Heart left ventricle (tissue), 16 donors: ENCODE measurements around the gene P2RX6. TPM values are rescaled to one million over a fixed set of nuclear protein-coding genes. Genes with fewer than 3 reads are reported as not detected.
A peak's percentile ranks its signal among the peaks of the same experiment; 100 is the strongest.
"Not testable (repeated sequence)": the region's sequence is repeated elsewhere in the genome, so short reads cannot be mapped to it uniquely, and the experiment has no call there.

Experiments
- ATAC-seq, 4 donors: fragments of 200-7000 bp; cut with Tn5 transposase; one replicate each; pipeline ENCODE4 v1.9.1; 2020 to 2022; ENCODE audit warnings: moderate library complexity in 4 of 4, mild to moderate bottlenecking in 3 of 4, moderate number of reproducible peaks in 1 of 4
- DNase-seq, 5 donors: peaks; one replicate each; pipeline ENCODE4 v3.0.0-alpha.2; 2020
- H3K27ac ChIP-seq, 12 donors: fragments of 200-600 bp; sonication (generic) in 4 of 12; one replicate each; pipeline versions ENCODE4 v1.5.0 to v1.8.0; 2016 to 2022; ENCODE audit warnings: mild to moderate bottlenecking in 2 of 12
- H3K27me3 ChIP-seq, 9 donors: fragments of 200-600 bp; sonication (generic) in 2 of 9; one replicate each; pipeline versions ENCODE4 v1.5.1 to v1.8.0; 2016 to 2022; ENCODE audit warnings: mild to moderate bottlenecking in 3 of 9
- H3K36me3 ChIP-seq, 9 donors: fragments of 200-600 bp; sonication (generic) in 2 of 9; one replicate each; pipeline versions ENCODE4 v1.5.0 to v1.8.0; 2018 to 2022; ENCODE audit warnings: mild to moderate bottlenecking in 2 of 9
- H3K4me1 ChIP-seq, 12 donors: fragments of 200-600 bp; sonication (generic) in 4 of 12; one replicate each; pipeline versions ENCODE4 v1.5.0 to v1.8.0; 2016 to 2022; ENCODE audit warnings: mild to moderate bottlenecking in 3 of 12
- H3K4me3 ChIP-seq, 12 donors: fragments of 200-600 bp; sonication (generic) in 4 of 12; one replicate each; pipeline versions ENCODE4 v1.5.0 to v1.8.0; 2017 to 2022; ENCODE audit warnings: mild to moderate bottlenecking in 9 of 12, moderate library complexity in 4 of 12
- H3K9me3 ChIP-seq, 12 donors: fragments of 200-600 bp; sonication (generic) in 4 of 12; one replicate each; pipeline versions ENCODE4 v1.5.0 to v1.8.0; 2016 to 2022; ENCODE audit warnings: mild to moderate bottlenecking in 1 of 12
- POLR2A ChIP-seq, 2 donors: fragments of 450-650 bp; IDR thresholded peaks; one replicate each; pipeline ENCODE4 v1.6.1; 2017; ENCODE audit warnings: antibody characterized with exemption in 2 of 2, mild to moderate bottlenecking in 2 of 2, moderate library complexity in 2 of 2
- WGBS, 4 donors: extraction: QIAGEN DNeasy Blood & Tissue Kit in 2 of 4; methylation state at CpG; one replicate each; pipeline versions ENCODE4 v1.1.5 to v1.1.7; 2013 to 2018; 5-methylcytosine and 5-hydroxymethylcytosine counted together
- intact Hi-C, 10 donors: fragments of 100-400 bp; cut with DNase I; formaldehyde crosslinking; loops; one replicate each; pipeline versions ENCODE4 v1.11.1 to v1.14.2; 2022
- polyA plus RNA-seq, 2 donors: library from polyadenylated mRNA; stranded (reverse); fragments of 200-250 nt; gene quantifications; one replicate each; pipeline ENCODE4 v1.2.3, GENCODE V29; 2013
- total RNA-seq, 9 donors: library from RNA; depleted of rRNA in 2 of 9; stranded (reverse); fragments of >200 nt in 2 of 9; fragmentation: NEBNext Ultra II Directional in 3 of 9; extraction: Animal tissue kit (Norgen Biotek cat#: 25700) in 3 of 9; gene quantifications; one replicate each; pipeline versions ENCODE4 v1.1.0 to v1.2.4, GENCODE V29; 2016 to 2023
- TF ChIP-seq, protein P1 (sequence below), 12 donors: fragments of 200-600 bp; sonication (generic) in 4 of 12; IDR thresholded peaks; one replicate each; pipeline versions ENCODE4 v1.5.0 to v1.8.0; 2018 to 2022; ENCODE audit warnings: antibody characterized with exemption in 12 of 12, mild to moderate bottlenecking in 5 of 12
- donor health status: ischemic (EF 13 %, LVEDD 7.1; RV severe dilation, severe dysfunction).
- donor health status: healthy with polysubstance abuse.
- donor health status: DM: no; HTN: yes; CAD: no.
- donor health status: DM: no; HTN: no; CAD: no.
- donor health status: ischemic (EF 25% LVEDD 6.9; RV normal size, moderate dysfunction).
- donor health status: ischemic (EF 25% LVEDD 5.7; RV mildly dilated, moderate dysfunction).
- donor health status: healthy.
- donor health status: DM: yes; HTN: yes; CAD: no.
- donor health status: ischemic (EF 35%, LVEDD 5.7; RV mildly dilated, moderate dysfunction).
- donor health status: nonischemic (EF 11% LVEDD 7.7; RV severe dilation, severe dysfunction).
- donor health status: DM: yes; HTN: yes; CAD: no.
- donor health status: PGD.
- donor health status: ischemic (EF 29% LVEDD 5.4; RV normal size, mild dysfunction).
- donor health status: nonischemic (EF 23%, LVEDD 6.1; RV moderate dilation, normal function).

P2RX6 gene
- total and polyA plus RNA-seq, 11 donors: 0.06 to 4.8 (median 1.5) TPM

GRCh38 chr22:21054046-21054713, 39.2 kb downstream of the P2RX6 start:
- TF ChIP-seq POLR2A (IDR thresholded peaks at IDR 0.05): no peak
- TF ChIP-seq, protein P1, sequence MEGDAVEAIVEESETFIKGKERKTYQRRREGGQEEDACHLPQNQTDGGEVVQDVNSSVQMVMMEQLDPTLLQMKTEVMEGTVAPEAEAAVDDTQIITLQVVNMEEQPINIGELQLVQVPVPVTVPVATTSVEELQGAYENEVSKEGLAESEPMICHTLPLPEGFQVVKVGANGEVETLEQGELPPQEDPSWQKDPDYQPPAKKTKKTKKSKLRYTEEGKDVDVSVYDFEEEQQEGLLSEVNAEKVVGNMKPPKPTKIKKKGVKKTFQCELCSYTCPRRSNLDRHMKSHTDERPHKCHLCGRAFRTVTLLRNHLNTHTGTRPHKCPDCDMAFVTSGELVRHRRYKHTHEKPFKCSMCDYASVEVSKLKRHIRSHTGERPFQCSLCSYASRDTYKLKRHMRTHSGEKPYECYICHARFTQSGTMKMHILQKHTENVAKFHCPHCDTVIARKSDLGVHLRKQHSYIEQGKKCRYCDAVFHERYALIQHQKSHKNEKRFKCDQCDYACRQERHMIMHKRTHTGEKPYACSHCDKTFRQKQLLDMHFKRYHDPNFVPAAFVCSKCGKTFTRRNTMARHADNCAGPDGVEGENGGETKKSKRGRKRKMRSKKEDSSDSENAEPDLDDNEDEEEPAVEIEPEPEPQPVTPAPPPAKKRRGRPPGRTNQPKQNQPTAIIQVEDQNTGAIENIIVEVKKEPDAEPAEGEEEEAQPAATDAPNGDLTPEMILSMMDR (IDR thresholded peaks at IDR 0.05): no peak
- Histone ChIP-seq H3K4me1 (peaks cover 0 to 6% (median 0%) of the 10 kb centered on the region in 12 donors), H3K27me3 (peaks cover 0 to 5% (median 0%) of the 10 kb centered on the region in 9 donors), H3K9me3 (no peaks in the 10 kb centered on the region), H3K27ac (no peak overlapping the region), H3K36me3 (no peaks in the 10 kb centered on the region), H3K4me3 (no peak overlapping the region)
- ATAC-seq (no peak), DNase-seq (peak in 1 of 5 donors; percentile 6)
- intact Hi-C loops: loop anchor here in 1 of 10 donors (5.0 kb wide), 1 partner anchor 87 kb away; the partner anchor contains the start of gene AIFM3
- WGBS, 4 donors: 88 to 90% (median 90%) methylated on average over 14 to 15 of the region's 15 CpGs

DNA sequence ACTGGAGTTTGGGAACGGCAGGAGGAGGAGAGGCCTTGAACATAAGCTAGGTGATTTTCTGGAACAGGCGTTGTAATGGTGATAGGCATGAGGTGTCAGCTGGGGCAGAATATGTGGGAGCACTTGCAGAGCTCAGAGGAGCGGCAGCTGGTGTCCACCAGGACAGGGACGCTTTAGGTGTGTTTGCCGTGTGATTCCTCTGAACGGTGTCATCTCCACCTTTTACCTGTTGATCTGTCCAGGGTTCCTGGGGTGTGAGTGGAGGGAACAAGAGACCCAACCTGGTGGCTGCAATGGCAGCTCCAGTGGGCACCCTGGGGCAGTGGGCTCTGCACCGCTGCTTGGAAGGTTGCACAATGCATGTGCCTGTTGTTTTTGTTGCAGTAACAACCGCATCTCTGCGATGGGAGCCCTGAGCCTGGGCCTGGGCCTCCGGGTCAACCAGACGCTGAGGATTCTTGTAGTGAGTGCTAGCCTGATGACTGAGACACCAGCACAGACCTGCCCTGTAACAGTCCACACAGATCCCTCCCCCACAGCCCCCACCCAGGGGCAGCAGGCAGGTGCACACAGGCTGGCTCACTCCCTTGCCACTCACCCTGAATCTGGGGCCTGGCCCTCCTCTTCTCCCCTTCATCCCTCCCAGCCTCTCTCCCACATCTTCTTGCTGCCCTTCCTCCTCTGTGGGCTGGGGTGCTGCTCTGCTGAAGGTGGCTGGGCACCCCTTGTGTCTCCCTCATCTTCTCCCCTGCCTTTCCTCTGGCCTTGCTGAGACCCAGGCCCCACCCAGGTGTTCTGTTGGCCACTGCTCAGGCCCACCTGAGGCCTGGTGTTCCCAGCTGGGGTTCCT, 40.0 kb downstream of the P2RX6 start:
- H3K9me3 ChIP-seq: no peaks in the 10 kb centered on the region
- peak in 1 of 5 donors; percentile 20 for DNase-seq
- peaks cover 0 to 5% (median 0%) of the 10 kb centered on the region in 9 donors for H3K27me3 ChIP-seq
- H3K27ac ChIP-seq: no peak overlapping the region
- no peak overlapping the region for H3K4me3 ChIP-seq
- peaks cover 0 to 6% (median 0%) of the 10 kb centered on the region in 12 donors for H3K4me1 ChIP-seq
- no peak for ATAC-seq
- H3K36me3 ChIP-seq: no peaks in the 10 kb centered on the region
- no peak for TF ChIP-seq POLR2A (IDR thresholded peaks at IDR 0.05)
- TF ChIP-seq, protein P1 (IDR thresholded peaks at IDR 0.05): no peak
- 88% methylated on average over 6 to 11 of the region's 11 CpGs for WGBS, 4 donors
- intact Hi-C loops: loop anchor here in 1 of 10 donors (5.0 kb wide), 1 partner anchor 88 kb away; the partner anchor contains the start of gene AIFM3

DNA sequence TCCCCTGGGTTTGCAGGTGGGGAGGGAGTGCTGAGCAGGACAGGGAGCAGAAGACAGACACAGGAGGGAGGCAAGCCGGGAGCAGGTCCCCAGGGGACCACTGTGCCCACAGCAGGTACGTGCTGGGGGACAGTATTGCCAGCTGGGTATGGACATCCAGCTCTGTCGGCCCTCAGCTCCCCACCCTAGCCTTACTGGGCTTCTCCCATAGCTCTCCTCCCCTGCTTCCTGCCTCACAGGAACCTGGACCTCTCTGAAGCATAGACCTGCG, 40.5 kb downstream of the P2RX6 start:
- Histone ChIP-seq H3K4me1 (peaks cover 0 to 6% (median 0%) of the 10 kb centered on the region in 12 donors), H3K4me3 (no peak overlapping the region), H3K27me3 (peaks cover 0 to 5% (median 0%) of the 10 kb centered on the region in 9 donors), H3K27ac (no peak overlapping the region), H3K9me3 (no peaks in the 10 kb centered on the region), H3K36me3 (no peaks in the 10 kb centered on the region)
- intact Hi-C loops: no loop called here
- DNase-seq: peak in 1 of 5 donors; percentile 11
- ATAC-seq: no peak
- TF ChIP-seq, protein P1 (IDR thresholded peaks at IDR 0.05): no peak
- TF ChIP-seq POLR2A (IDR thresholded peaks at IDR 0.05): no peak
- 31 to 71% (median 51%) methylated on average over 3 to 4 of the region's 4 CpGs for WGBS, 4 donors

- Histone ChIP-seq H3K27ac (no peak overlapping the region), H3K4me3 (no peak overlapping the region), H3K36me3 (no peaks in the 10 kb centered on the region), H3K27me3 (peaks cover 0 to 5% (median 0%) of the 10 kb centered on the region in 9 donors), H3K4me1 (peaks cover 0 to 6% (median 0%) of the 10 kb centered on the region in 12 donors), H3K9me3 (no peaks in the 10 kb centered on the region)
- TF ChIP-seq POLR2A (IDR thresholded peaks at IDR 0.05): no peak
- TF ChIP-seq, protein P1 (IDR thresholded peaks at IDR 0.05): no peak
- WGBS, 4 donors: 57 to 63% (median 59%) methylated on average over 7 of the region's 7 CpGs
- no peak for ATAC-seq
- DNase-seq: peak in 1 of 5 donors; percentile 11
- intact Hi-C loops: no loop called here
Observed at GRCh38 chr22:21055880-21056319, 40.9 kb downstream of the P2RX6 start.

GRCh38 chr22:21060363-21060762, 45.4 kb downstream of the P2RX6 start:
- H3K36me3 ChIP-seq, H3K4me1 ChIP-seq, H3K9me3 ChIP-seq, H3K27ac ChIP-seq, intact Hi-C loops, H3K27me3 ChIP-seq, H3K4me3 ChIP-seq: not testable (repeated sequence)
- ATAC-seq (peak in 3 of 4 donors; percentile 30 to 67 (median 51)), DNase-seq (peak in 1 of 5 donors; percentile 22)
- 53 to 73% (median 58%) methylated on average over 5 to 8 of the region's 8 CpGs for WGBS, 4 donors

- H3K36me3 ChIP-seq, intact Hi-C loops, H3K27me3 ChIP-seq, H3K4me3 ChIP-seq, H3K27ac ChIP-seq, H3K9me3 ChIP-seq, ATAC-seq, H3K4me1 ChIP-seq, DNase-seq: not testable (repeated sequence)
- WGBS, 4 donors: 86 to 94% (median 90%) methylated on average over 16 to 18 of the region's 18 CpGs
Observed at GRCh38 chr22:21061660-21062321, 46.8 kb downstream of the P2RX6 start.
